ENCODE data around the gene PFKFB3.

DNA sequence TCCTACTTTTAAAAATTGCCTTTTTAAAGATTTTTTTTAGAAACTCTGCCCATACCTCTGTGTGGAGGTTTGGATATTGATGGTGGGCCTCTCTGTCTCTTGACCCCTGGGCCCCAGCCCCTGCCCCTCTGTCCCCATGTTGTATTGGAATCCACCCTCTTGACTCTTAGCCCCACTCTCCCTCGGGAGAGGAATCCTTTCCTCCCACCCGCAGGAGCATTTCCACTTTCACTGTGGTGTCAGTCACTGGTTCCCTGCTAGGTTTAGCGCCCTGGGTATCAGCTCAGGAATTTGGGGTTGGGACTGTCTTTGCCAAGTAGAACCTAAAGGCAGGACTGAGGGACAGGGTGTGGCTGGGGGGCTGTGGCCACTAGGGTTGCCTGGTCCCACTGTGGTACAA, 10.1 kb downstream of the PFKFB3 start:
- no peak for TF ChIP-seq EZH2phosphoT487 (IDR thresholded peaks at IDR 0.05; ENCODE audit: insufficient read depth, low read depth)
- TF ChIP-seq EZH2 (IDR thresholded peaks at IDR 0.05; ENCODE audit: insufficient read depth, poor library complexity, severe bottlenecking) = no peak
